HG03196 (cell line): Measurements from ENCODE around the gene CEP72.
"Not testable (repeated sequence)": the region's sequence is repeated elsewhere in the genome, so short reads cannot be mapped to it uniquely, and the experiment has no call there.

Experiments used
- ATAC-seq: cut with Tn5 transposase; IDR thresholded peaks from one replicate; pipeline ENCODE4 v1.9.1; 2021; ENCODE audit not compliant: unreplicated experiment

Gene CEP72

DNA sequence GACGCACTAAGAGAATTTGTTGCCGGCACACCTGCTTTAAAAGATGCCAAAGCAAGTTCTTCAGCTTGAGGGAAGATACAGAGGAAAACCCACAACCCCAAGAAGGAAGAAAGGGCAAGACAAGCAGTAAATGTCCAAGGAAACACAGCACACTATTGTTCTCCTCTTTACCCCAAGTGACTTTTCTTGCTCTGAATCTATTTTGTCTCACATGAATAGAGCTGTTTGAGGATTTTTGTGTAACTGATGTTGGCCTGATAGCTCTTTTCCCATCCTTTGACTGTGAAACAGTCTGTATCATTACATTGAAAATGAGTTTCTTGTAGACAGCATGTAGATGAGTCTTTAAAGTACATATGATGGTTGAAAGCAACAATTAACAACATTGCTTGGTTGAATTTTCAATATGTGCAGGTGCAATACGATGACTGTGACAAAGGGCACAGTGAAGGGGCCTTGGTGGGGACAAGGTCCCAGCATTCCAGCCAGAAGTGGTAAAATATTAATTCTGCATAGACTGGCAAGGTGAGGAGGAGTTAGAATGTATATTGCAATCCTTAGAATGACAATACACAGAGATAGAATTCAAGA lies 16.8 kb upstream of the CEP72 start:
- no peak for ATAC-seq

DNA sequence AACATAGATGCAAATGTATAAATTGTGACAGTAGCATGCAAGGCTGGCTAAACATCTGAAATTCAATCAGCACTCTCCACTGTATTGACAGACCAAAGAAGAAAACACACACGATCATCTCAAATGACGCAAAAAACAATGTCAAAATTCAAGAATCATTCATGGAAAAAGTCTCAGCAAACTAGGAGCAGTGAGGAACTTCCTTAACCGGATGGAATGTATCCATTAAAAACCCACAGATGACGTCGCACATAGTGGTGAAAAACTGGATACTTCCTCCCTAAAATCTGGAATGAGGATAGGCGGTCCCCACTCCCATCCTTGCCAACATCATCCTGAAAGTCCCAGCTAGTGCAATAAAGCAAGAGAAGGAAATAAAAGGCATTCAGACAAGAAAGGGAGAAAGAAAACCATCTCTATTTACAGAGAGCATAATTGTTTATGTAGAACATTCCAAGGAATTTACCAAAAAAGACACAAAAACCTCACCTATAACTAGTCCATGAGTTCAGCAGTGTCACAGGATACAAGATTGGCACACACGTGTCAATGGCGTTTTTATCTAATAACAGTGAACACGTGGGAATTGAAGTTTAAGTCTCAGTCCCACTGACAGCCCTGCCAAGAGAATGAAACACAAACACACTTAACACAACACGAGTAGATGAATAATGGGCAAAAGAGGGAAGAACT lies 14.1 kb upstream of the CEP72 start:
- no peak for ATAC-seq

- ATAC-seq, result no peak
Observed at GRCh38 chr5:598564-598890, 13.6 kb upstream of the CEP72 start.

GRCh38 chr5:600886-601541 lies 11.1 kb upstream of the CEP72 start:
- no peak for ATAC-seq

DNA sequence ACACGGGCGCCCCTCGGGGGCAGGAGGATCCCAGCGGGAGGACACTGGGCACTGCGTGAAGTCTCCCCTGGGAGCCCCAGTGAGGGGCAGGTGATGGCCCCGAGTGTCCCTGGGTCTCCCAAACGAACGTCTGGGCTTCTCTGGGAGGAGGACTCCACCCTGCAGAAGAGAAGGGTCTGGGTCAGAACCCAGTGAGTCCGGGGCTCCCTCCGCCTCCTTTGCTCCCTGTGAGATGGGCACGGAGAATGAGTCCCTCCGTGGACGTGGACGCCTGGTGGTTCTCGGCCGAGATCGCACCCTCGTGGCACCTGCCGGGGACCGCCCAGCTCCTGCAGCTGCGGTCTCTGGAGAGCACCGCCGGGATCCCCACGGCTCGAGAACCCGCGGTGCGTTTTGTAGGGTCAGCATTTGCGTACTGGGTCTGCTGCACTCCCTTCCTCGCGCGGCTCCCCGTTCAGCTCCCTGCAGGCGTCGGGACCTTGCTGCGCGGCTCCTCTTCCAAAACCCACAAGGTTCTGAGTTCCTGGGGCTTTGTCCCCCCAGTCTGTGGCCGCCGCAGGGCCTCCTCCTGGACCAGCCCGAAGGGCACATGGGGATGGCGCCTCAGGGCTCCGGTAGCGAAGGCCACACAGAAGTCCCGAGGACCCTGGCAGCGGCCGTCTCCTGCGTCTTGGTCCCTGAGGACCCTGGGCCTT lies 10.2 kb upstream of the CEP72 start:
- ATAC-seq, result no peak

GRCh38 chr5:602466-603035 lies 9.6 kb upstream of the CEP72 start:
- no peak for ATAC-seq

DNA sequence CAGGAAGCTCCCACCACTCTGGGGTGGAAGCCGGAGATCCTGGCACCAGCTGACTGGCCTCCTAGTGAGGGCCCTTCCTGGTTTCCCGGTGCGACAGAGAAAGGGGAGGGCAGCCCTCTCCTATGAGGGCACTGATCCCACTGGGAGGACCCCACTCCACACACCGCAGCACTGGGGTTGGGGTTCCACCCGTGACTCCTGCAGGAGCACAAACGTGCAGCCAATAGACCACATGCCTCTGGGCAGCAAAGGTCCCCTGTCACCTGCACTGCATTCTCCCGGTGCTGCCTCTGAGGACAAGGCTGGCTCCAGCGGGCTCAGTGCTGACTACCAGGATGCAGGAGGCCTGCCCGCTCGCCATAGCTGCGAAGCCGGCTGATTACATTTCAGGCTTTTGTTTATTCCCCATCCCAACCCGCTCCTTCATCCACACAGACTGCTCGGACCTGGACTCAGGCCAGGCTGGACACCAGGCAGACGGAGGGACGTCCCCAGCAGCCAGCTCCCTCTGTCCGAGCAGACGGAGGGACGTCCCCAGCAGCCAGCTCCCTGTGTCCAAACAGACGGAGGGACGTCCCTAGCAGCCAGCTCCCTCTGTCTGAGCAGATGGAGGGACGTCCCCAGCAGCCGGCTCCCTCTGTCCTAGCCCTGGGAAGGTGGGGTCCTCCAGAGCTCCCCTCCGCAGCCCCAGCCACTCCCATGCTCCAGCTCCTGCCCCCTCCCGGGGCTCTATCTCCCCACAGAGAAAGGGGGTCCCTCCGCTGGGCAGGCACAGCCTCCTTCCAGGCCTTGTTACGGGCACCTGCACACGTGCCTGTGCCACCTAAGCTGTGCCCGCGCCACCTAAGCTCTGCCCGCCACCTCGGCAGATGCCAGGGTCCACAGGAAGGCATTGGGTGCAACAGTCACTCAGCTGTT lies 8.8 kb upstream of the CEP72 start:
- ATAC-seq, result no peak

- no peak for ATAC-seq
Observed at GRCh38 chr5:604391-604831, 7.7 kb upstream of the CEP72 start.

DNA sequence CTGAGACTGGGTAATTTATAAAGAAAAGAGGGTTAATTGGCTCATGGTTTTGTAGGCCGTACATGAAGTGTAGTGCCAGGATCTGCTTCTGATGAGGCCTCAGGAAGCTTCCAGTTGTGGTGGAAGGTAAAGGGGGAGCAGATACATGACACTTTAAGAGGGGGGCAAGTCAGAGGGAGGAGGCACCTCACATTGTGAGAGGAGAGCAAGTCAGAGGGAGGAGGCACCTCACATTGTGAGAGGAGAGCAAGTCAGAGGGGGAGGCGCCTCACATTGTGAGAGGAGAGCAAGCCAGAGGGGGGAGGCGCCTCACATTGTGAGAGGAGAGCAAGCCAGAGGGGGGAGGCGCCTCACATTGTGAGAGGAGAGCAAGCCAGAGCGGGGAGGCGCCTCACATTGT lies 7.0 kb upstream of the CEP72 start:
- not testable (repeated sequence) for ATAC-seq

DNA sequence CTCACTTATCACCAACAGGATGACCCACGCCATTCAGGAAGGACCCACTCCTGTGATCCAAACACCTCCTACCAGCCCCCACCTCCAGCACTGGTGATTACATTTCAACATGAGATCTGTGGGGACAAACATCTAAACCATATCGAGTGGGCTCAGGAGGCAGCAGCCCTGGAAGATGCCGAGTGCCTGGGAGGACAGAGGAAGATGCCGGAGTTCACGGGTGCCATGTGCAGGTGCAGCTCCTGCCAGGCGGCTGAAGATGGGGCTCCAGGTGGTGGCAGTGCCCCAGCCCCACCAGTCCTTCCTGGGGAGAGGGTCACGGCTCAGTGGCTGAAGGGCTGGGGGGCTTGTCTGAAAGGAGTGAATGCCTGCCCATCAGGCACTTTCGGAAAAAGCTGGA lies 6.1 kb upstream of the CEP72 start:
- no peak for ATAC-seq

GRCh38 chr5:606526-607399 lies 5.4 kb upstream of the CEP72 start:
- no peak for ATAC-seq

GRCh38 chr5:607541-608428 lies 4.4 kb upstream of the CEP72 start:
- no peak for ATAC-seq

GRCh38 chr5:608429-609370 lies 3.4 kb upstream of the CEP72 start:
- ATAC-seq, result no peak

- ATAC-seq, result no peak
Observed at GRCh38 chr5:609506-609905, 2.6 kb upstream of the CEP72 start.

DNA sequence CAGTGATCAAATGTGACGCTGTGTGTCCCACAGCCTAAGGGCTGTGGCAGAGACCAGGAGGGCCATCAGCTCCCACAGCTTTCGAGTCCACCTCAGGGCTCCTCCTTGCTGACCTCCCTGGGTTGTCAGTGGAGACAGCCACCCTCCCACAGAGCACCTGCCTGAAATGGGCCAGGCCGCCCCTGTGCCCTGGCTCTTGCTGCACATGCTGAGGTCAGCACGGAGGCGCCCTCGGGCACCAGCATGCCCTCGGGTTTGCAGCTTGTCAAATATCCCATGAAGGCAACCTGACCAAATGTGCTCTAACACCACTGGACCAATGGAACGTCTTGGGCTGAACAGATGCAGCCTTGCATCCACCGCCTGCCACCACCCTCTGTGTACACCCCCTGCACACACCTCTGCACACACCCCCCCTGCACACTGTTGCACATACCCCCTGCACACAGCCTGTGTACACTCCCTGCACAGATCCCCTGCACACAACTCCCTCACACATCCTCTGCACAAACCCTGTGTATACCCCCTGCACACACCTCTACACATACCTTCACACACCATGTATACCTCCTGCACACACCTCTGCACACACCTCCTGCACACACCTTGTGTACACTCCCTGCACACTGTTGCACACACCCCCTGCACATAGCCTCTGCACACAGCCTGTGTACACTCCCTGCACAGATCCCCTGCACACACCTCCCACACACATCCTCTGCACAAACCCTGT lies 2.0 kb upstream of the CEP72 start:
- no peak for ATAC-seq

DNA sequence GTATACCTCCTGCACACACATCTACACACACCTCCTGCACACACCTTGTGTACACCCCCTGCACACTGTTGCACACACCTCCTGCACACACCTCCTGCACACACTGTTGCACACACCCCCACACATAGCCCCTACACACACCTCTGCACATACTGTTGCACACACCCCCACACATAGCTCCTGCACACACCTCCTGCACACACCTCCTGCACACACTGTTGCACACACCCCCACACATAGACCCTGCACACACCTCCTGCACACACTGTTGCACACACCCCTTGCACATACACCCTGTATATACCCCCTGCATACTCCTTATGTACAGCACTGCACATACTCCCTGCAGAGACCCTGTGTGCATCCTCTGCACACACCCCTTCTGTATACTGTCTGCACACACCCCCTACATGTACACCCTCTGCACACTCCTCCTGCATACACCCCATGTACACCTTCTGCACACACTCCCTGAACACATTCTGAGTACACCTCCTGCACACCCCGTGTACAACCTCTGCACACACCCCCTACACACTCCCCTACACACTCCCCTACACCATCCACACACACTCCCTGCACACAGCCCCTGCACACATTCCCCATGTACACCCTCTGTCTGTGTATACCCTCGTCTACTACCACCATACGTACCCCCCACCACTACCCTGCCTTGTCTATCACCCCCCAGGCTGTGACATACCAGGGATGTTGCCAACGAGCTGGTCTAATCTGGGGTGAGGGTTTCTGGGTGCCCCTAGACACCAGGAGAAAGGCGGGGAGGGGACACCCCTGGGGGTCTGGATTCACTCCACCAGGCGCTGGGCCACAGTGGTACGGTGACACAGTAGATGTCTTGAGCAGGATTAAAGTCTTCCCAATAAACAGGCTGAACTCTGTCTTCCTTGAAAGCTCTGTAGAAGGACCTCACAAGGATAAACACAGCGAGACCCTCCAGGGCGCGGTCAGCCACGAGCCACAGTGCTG lies 1.1 kb upstream of the CEP72 start:
- no peak for ATAC-seq
